NT2/D1 (cell line): ENCODE measurements around the gene OR5AU1.

Source experiments
- SUZ12 ChIP-seq: IDR thresholded peaks from 2 replicates; pipeline ENCODE4 v1.6.1; 2011; ENCODE audit not compliant: insufficient read length, insufficient read depth; ENCODE audit errors: extremely low read depth
- YY1 ChIP-seq: IDR thresholded peaks from 2 replicates; pipeline ENCODE4 v1.6.1; 2011; ENCODE audit not compliant: insufficient read length, insufficient read depth
- ZNF274 ChIP-seq: IDR thresholded peaks from 2 replicates; pipeline ENCODE4 v1.6.1; 2011; ENCODE audit warnings: mild to moderate bottlenecking, low read depth, low read length

GRCh38 chr14:21199611-21200560, 44.0 kb upstream of the OR5AU1 start:
- TF ChIP-seq SUZ12, result no peak
- no peak for TF ChIP-seq YY1
- TF ChIP-seq ZNF274, result no peak
